ENCODE results near the gene MACROD2. TPM values are rescaled to one million over a fixed set of nuclear protein-coding genes. Genes with fewer than 3 reads are reported as not detected.

Gene MACROD2
- total RNA-seq, 1 experiment from 2014 or later: 1.5 TPM

GRCh38 chr20:15703171-15703911 lies 1708.0 kb downstream of the MACROD2 start:
- Histone ChIP-seq H3K4me3 (ENCODE audit: insufficient read depth, low read depth, low read length) (no peak overlapping the region), H3K27me3 (ENCODE audit: control insufficient read depth, insufficient read depth, low read length) (no peaks in the 10 kb centered on the region), H3K36me3 (replicated peaks; ENCODE audit: control insufficient read depth, insufficient read depth, low read length) (no peaks in the 10 kb centered on the region)
- no peak for DNase-seq

DNA sequence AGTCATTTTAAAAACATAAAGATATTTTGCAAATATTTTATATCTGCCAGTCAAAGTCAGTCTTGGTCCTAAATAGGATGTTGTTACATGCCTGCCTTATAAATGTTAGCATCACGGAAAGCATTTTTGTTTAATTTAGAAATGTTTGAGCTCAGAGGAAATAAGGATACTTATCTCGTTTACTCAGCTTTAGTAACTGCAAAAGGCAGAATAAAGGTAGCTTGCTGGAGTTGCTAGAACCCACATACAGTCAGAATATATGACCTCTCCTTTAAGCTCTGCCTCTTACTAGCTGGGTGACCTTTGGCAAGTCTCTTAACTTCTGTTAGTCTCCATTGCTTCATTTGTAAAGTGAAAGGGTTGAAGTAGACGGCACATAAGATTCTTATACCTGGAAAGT lies 1710.7 kb downstream of the MACROD2 start:
- no peaks in the 10 kb centered on the region for H3K27me3 ChIP-seq (ENCODE audit: control insufficient read depth, insufficient read depth, low read length)
- no peak overlapping the region for H3K4me3 ChIP-seq (ENCODE audit: insufficient read depth, low read depth, low read length)
- DNase-seq: no peak
- H3K36me3 ChIP-seq (replicated peaks; ENCODE audit: control insufficient read depth, insufficient read depth, low read length): no peaks in the 10 kb centered on the region

DNA sequence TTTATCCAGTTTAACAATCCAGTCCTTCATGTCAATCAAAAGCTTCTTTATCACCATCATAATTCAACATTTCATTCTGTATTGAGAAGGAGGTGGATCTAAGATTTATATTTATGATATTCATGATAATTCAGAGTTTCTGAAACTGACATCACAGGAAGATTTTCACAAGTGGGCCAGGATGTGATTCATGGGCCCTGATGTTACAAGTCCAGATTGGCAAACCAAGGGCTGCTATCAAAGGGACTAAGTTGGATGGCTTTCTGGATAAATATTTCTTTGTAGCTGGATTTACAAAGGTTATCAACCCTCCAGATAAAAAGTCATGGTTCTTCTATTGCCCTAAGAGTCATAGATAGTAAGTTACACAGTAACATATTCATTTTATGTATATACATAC lies 1711.4 kb downstream of the MACROD2 start:
- no peak overlapping the region for H3K4me3 ChIP-seq (ENCODE audit: insufficient read depth, low read depth, low read length)
- no peaks in the 10 kb centered on the region for H3K27me3 ChIP-seq (ENCODE audit: control insufficient read depth, insufficient read depth, low read length)
- DNase-seq: no peak
- H3K36me3 ChIP-seq (replicated peaks; ENCODE audit: control insufficient read depth, insufficient read depth, low read length): no peaks in the 10 kb centered on the region

GRCh38 chr20:15708984-15709598 lies 1713.8 kb downstream of the MACROD2 start:
- no peak overlapping the region for H3K4me3 ChIP-seq (ENCODE audit: insufficient read depth, low read depth, low read length)
- H3K27me3 ChIP-seq (ENCODE audit: control insufficient read depth, insufficient read depth, low read length): no peaks in the 10 kb centered on the region
- no peaks in the 10 kb centered on the region for H3K36me3 ChIP-seq (replicated peaks; ENCODE audit: control insufficient read depth, insufficient read depth, low read length)
- DNase-seq: peak; percentile 69

DNA sequence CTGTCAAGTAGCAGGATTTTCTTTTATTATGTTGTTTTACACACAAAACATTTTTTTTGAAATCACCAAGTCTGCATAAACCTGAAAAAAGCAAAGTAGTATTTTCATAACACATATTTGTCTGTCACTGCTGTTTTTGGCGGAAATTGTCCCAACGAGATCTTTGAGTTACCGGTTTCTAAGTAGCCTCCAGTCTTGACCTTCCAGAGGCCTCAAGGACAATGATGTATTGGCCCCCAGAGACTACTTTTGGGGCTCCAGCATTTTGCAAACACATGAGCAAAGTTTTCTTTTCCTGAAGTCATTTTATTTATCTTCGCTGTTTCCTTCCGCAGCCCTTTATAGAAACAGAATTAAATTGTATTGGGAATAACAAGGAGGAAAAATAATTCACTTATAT lies 1715.3 kb downstream of the MACROD2 start:
- no peaks in the 10 kb centered on the region for H3K36me3 ChIP-seq (replicated peaks; ENCODE audit: control insufficient read depth, insufficient read depth, low read length)
- H3K27me3 ChIP-seq (ENCODE audit: control insufficient read depth, insufficient read depth, low read length): no peaks in the 10 kb centered on the region
- H3K4me3 ChIP-seq (ENCODE audit: insufficient read depth, low read depth, low read length): no peak overlapping the region
- no peak for DNase-seq

GRCh38 chr20:15711177-15711576 lies 1715.9 kb downstream of the MACROD2 start:
- no peaks in the 10 kb centered on the region for H3K27me3 ChIP-seq (ENCODE audit: control insufficient read depth, insufficient read depth, low read length)
- DNase-seq: no peak

GRCh38 chr20:15716256-15716655 lies 1720.9 kb downstream of the MACROD2 start:
- DNase-seq: no peak
- Histone ChIP-seq H3K27me3 (ENCODE audit: control insufficient read depth, insufficient read depth, low read length) (no peaks in the 10 kb centered on the region), H3K4me3 (ENCODE audit: insufficient read depth, low read depth, low read length) (no peak overlapping the region), H3K36me3 (replicated peaks; ENCODE audit: control insufficient read depth, insufficient read depth, low read length) (no peaks in the 10 kb centered on the region)

More at GRCh38 chr20:15711177-15711576, 1715.9 kb downstream of the MACROD2 start:
- Histone ChIP-seq H3K36me3 (replicated peaks; ENCODE audit: control insufficient read depth, insufficient read depth, low read length) (no peaks in the 10 kb centered on the region), H3K4me3 (ENCODE audit: insufficient read depth, low read depth, low read length) (no peak overlapping the region)

GRCh38 chr20:15726416-15726815 lies 1731.1 kb downstream of the MACROD2 start:
- DNase-seq: no peak
- H3K27me3 ChIP-seq (ENCODE audit: control insufficient read depth, insufficient read depth, low read length): no peaks in the 10 kb centered on the region
- H3K4me3 ChIP-seq (ENCODE audit: insufficient read depth, low read depth, low read length): no peak overlapping the region
- H3K36me3 ChIP-seq (replicated peaks; ENCODE audit: control insufficient read depth, insufficient read depth, low read length): no peaks in the 10 kb centered on the region

DNA sequence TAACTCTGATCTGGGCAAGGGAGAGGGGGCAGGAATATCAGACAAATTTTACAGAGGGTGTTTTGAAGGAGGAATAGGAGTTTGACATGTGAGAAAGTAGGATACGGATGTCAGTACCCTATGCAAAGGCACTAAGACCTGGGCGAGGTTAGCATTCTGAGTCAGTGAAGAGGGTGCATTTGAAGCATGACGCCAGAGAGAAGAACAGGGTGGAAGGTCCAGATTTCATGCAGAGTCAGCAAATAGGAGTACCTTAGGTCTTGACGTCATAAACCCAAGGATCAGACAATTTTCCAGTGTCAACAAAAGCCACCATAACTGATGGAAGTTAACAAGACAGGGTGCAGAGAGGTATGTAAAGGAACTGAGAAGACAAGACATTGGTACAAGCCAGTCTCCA lies 1738.7 kb downstream of the MACROD2 start:
- no peak for DNase-seq
- no peak overlapping the region for H3K4me3 ChIP-seq (ENCODE audit: insufficient read depth, low read depth, low read length)
- no peaks in the 10 kb centered on the region for H3K27me3 ChIP-seq (ENCODE audit: control insufficient read depth, insufficient read depth, low read length)
- no peaks in the 10 kb centered on the region for H3K36me3 ChIP-seq (replicated peaks; ENCODE audit: control insufficient read depth, insufficient read depth, low read length)

- no peaks in the 10 kb centered on the region for H3K27me3 ChIP-seq (ENCODE audit: control insufficient read depth, insufficient read depth, low read length)
- DNase-seq: no peak
- no peaks in the 10 kb centered on the region for H3K36me3 ChIP-seq (replicated peaks; ENCODE audit: control insufficient read depth, insufficient read depth, low read length)
- no peak overlapping the region for H3K4me3 ChIP-seq (ENCODE audit: insufficient read depth, low read depth, low read length)
Observed at GRCh38 chr20:15739035-15739434, 1743.7 kb downstream of the MACROD2 start.

- Histone ChIP-seq H3K36me3 (replicated peaks; ENCODE audit: control insufficient read depth, insufficient read depth, low read length) (no peaks in the 10 kb centered on the region), H3K27me3 (ENCODE audit: control insufficient read depth, insufficient read depth, low read length) (no peaks in the 10 kb centered on the region), H3K4me3 (ENCODE audit: insufficient read depth, low read depth, low read length) (no peak overlapping the region)
- DNase-seq: no peak
Observed at GRCh38 chr20:15740046-15740775, 1744.9 kb downstream of the MACROD2 start.

GRCh38 chr20:15742087-15742486 lies 1746.8 kb downstream of the MACROD2 start:
- no peaks in the 10 kb centered on the region for H3K27me3 ChIP-seq (ENCODE audit: control insufficient read depth, insufficient read depth, low read length)
- no peaks in the 10 kb centered on the region for H3K36me3 ChIP-seq (replicated peaks; ENCODE audit: control insufficient read depth, insufficient read depth, low read length)
- no peak overlapping the region for H3K4me3 ChIP-seq (ENCODE audit: insufficient read depth, low read depth, low read length)
- no peak for DNase-seq

DNA sequence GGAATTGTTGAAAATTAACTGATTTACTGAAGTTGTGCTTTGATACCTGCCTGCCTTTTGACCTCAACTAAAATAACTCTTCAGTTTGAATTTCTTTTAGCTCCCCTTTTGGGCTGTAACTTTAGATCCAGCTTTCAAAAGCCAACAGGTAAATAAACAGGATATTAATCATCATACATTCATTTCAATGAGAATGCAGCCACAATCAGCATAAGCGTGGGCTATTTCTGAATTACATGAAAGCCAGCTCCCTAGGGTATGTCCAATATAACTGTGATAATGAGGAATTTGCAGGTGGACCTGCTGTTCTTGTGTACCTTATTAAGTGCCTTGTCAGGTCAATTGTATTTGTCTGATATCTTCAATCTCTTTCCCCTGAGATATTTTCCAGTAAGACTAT lies 1747.3 kb downstream of the MACROD2 start:
- Histone ChIP-seq H3K27me3 (ENCODE audit: control insufficient read depth, insufficient read depth, low read length) (no peaks in the 10 kb centered on the region), H3K4me3 (ENCODE audit: insufficient read depth, low read depth, low read length) (no peak overlapping the region), H3K36me3 (replicated peaks; ENCODE audit: control insufficient read depth, insufficient read depth, low read length) (no peaks in the 10 kb centered on the region)
- DNase-seq: no peak

- Histone ChIP-seq H3K4me3 (ENCODE audit: insufficient read depth, low read depth, low read length) (no peak overlapping the region), H3K27me3 (ENCODE audit: control insufficient read depth, insufficient read depth, low read length) (no peaks in the 10 kb centered on the region), H3K36me3 (replicated peaks; ENCODE audit: control insufficient read depth, insufficient read depth, low read length) (no peaks in the 10 kb centered on the region)
- DNase-seq: no peak
Observed at GRCh38 chr20:15756002-15756753, 1760.9 kb downstream of the MACROD2 start.

Data from H7 (cell line).